HG03521 (cell line): ENCODE results near the gene EN2.

Experiments
- ATAC-seq: cut with Tn5 transposase; IDR thresholded peaks from one replicate; pipeline ENCODE4 v1.9.1; 2021; ENCODE audit warnings: mild to moderate bottlenecking, moderate library complexity; ENCODE audit not compliant: unreplicated experiment

The EN2 gene

GRCh38 chr7:155483868-155484325 is 26.0 kb downstream of the EN2 start:
- no peak for ATAC-seq

DNA sequence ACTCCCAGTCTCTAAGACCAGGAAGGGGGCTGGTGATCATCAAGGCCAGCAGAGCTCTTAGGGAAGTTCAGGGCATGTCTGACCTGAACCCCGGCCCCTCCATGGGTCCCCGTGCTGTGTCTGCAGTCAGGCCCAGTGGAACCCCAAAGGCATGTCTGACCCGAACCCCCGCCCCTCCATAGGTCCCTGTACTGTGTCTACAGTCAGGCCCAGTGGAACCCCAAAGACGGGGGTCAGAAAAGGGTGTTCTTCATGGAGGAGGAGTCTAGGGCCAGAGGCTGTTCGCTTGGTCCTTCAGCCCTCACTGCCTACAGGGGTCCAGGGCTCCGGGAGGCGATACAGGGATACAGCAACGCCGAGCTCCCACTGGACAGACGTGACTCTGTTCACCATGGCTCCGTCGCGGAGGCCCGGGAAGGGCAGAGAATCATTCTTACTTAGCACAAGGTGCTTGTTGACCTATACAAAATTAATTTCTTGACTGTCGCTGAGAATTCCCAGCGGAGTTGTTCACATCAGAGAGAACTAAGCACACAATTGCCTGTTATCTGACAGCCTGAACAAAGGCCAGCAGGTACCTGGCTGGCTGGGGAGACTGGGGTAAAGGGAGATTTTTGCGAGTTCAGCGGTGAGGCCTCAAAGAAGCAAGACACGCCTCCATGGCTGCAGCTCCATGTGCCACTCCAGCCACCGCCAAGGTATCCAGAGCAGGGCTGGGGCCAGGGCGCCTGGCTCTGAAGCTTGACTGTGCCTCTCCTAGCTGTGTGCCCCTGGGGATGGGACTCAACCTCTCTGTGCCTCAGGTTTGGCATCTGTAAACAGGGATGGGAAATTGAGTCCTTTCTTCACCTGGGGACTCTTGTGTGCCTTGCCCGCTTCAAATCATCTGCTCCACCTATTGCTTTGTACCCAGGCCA is 26.8 kb downstream of the EN2 start:
- ATAC-seq, result no peak

GRCh38 chr7:155486783-155487508 is 29.0 kb downstream of the EN2 start:
- ATAC-seq, result no peak

DNA sequence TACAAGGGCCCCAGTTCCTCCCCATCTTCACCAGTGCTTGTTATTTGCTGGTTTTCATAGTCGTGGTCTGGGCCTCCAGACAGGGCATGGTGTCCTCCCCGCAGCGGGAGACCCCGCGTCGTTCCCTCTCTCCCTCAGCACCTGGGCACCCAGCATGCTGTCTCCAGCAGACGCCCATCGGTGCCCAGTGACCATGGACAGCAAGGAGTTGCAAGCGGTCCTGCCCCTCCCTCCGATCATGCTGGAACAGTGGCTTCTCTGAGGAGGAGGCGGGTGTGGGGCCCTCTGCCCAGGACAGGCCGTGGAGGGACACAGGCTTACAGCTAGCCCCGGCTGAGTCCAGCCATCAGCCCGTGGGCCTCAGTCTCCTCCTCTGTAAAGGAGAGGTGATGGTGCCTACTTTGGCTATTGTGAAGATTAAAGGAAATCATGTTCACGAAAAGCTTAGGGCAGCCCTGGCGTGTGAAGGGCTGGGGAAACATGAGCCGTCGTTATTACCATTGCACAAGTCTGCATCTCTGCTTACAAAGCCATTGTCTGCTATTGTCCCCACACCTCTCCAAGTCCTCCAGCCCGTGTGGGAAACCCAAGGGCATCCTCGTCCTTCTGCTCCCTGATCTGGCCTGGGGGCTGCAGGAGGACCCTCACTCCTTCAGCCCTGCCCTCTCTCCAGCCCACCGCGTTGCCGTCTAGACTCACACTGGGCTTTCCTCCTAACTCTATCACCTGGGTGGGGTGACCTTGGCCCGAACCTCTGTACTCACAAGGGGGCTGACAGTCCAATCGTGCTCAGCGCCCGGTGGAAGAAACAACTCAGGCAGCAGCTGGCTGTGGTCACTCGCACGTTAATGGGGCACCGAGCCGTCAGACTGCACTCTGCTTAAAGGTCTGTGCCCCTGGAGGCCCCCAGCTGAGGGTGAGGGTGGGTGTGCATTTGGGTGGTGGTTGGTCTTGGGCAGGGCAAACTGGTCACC is 29.9 kb downstream of the EN2 start:
- no peak for ATAC-seq

- no peak for ATAC-seq
Measured at GRCh38 chr7:155488483-155489127, 30.7 kb downstream of the EN2 start.

DNA sequence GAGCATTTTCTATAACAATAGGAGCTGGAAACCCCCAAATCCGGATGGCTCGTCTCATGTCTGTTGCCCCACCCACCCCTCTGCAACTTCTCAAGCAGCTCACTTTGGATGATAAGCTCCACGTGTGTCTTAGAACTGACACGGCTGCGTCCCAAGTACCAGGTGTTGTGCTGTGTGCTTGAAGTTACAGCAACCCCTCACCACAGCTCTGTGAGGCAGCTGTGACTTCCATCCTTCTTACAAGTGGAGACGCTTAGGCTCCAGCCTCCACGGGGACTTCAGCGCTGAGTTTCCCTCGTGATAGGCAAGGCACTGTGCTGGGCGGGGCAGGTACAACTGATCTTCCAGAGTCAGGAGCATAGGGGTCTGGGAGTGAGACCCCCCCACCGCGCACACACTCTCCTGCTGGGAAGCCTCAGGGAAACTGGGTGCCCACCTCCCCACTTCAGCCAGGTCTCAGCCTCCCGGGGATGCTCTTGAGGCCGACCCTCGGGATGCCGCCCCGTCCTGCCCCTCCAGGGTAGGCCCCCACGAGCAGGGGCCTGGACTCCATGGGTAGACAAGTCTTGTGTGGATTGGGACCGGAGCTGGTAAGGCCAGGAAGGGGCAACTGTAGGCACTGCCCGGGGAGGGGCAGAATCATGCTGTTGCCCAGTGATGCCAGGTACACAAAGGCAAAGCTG is 31.4 kb downstream of the EN2 start:
- no peak for ATAC-seq

DNA sequence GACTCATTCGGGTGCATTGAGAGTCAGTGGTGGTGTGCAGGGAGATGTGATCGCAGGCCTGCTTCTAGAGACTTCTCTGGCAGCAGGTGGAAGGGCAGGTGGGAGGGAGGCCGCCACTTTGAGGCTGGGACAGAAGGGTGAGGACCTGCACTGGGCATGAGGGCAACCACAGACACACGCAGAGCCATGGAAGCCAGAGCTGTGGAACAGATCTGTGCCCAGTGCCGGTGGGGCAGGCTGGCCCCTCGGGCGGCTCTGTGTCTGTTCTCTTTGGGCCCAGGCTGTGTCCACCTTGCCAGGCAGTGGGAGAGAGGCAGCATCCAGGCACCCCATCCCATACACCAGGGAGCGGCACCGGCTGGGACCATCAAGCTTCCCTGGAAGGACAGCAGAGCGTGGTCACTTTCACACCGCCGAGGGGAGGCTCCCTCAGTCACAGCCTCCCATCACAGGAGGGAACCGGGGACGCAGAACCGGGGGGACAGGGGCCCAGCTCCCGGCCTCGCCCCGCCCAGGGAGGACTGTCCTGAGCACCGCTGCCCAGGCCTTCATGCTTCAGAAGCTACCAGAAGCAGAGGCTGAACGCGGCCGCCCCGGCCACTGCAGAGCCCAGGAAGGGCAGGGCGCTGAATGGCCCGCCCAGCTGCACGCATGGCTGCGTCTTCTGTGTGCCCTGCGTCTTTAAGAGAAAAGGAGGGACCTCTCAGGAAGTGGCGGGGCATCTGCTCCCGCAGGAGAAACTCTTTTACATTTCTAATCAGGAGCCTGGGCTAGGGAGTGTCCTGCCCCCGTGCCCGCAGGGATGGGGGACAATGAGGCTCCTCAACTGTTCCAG is 32.1 kb downstream of the EN2 start:
- ATAC-seq, result no peak

- ATAC-seq, result peak; percentile 84
Measured at GRCh38 chr7:155490697-155491628, 33.0 kb downstream of the EN2 start.

DNA sequence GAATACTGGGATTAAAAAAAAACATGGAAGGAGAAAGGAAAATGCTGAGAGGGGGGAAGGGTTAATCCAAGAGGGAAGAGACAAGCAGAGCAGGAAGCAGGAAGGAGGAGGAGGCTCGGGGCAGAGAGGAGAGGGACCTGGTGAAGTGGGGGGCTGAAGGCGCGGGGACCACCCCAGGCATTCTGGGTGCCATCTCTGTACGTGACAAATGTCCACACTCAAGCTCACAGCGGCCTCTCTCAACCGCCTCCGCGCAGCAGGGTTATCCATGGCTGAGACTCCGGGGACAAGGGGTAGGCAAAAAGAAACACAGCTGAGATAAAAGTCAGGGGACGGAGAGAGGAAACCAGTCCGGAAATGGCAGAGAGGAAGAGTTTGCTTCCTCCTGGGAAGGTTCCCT is 33.9 kb downstream of the EN2 start:
- no peak for ATAC-seq

- no peak for ATAC-seq
Measured at GRCh38 chr7:155493744-155494538, 36.0 kb downstream of the EN2 start.

DNA sequence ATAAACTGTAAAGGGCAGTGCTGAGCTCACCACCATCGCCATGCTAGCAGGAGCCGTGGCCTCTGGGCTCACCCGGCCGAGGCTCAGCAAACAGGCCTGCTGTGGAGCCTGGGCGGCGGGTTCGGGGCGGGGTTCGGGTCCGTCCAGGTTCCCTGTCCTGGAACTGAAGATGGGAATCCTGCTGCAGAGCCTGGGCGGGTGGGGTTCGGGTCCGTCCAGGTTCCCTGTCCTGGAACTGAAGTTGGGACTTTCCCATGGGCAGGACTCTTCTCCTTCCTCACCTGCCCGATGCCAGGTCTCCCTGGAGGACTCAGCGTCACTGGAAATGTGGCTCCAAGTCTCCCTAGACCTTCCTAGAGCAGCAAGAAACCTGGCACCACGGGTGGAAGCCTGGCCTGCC is 36.6 kb downstream of the EN2 start:
- no peak for ATAC-seq

DNA sequence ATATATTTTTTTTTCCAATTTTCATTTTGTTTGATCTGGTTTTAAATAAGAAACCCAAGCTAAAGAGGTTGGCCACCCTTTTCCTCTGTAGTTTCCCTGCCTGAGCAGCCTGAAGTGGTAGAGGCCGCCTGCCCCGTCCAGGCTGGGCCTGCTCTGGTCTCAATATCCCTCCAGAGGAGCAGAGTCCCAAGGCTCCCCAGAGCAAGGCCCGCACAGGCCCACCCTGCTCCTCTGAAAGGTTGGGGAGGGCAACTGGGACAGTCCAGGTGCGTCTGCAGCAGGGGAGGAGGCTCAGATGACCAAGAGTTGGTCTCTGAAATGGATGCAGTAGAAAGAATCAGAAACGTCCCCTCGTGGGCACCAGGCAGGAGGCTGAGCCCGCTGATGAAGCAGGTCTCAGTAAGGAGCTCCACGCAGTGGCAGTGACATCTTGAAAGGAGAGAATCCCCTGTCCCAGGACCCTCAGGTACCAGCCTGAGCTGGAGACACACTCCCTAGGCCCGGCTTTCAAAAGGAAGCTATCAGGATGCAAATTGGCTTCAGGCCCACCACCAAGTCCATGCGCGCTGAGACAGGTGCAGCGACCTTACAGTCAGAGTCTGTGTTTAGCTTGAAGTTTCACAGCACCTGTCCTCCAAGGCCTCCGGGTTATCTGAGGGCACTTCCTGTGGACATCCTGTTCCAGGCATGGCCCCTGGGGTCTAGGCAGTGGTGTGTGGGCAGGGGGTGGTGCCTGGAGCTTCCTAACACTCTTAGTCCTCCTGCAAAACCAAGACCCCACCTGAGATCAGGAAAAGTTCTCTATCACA is 37.7 kb downstream of the EN2 start:
- ATAC-seq, result no peak

DNA sequence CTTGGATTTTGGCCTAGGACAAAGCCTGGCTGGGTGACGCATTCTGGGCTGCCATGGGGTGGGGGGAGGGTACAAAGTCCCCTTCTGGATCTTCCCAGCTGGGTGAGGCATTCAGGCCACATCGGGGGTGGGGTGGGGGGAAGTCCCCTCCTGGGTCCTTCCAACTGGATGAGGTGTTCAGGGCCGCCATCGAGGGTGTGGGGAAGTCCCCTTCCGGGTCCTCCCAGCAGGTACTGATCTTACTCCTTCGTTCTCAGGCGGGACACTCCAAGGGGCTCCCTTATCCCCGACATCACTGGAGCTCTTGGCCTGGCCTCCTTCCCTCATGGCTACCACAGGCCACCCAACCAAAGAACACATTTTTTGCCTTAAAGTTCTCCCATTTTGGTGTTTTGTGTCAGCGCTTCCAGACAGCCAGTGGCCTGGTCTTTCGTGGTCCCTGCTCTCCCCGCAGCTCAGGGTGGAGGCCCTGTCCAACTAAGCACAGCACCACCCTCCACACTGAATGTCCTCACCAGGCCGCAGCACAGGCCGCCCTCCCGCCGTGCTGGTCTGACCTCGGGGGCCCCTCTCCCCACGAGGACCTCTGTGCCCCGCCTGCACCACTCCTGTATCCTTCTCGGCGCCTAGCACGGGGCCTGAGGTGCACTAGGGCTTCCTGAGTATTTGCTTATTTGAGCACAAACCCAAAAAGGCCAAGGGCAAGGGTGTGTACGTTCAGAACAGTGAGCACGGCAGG is 38.5 kb downstream of the EN2 start:
- no peak for ATAC-seq

- no peak for ATAC-seq
Measured at GRCh38 chr7:155497149-155497901, 39.4 kb downstream of the EN2 start.

DNA sequence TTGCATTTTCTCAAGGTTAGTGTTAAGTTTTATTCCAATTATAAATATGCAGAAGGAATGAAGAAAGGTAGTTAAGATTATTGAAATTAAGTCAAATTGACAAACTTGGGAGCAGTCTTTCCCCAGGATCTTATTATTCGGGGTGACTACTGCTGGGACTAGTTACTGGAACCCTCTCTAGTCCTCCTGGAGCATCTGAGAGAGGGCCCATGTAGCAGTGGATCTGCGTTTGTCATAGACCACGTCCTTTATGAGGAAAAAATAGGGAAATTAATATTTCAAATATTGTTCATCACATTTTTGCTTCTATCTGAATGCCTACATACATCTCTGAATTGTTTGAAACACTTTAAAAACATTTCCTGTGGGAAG is 47.5 kb downstream of the EN2 start:
- ATAC-seq, result no peak
